SK-N-MC (cell line): Measurements from ENCODE around the gene ABR.

Experiments
- EZH2 ChIP-seq: fragments of 200-600 bp; sonication (generic); IDR thresholded peaks from one replicate; pipeline ENCODE4 v1.6.1; 2017; ENCODE audit warnings: antibody characterized with exemption
- POLR2AphosphoS5 ChIP-seq: IDR thresholded peaks from 2 replicates; pipeline ENCODE4 v1.6.1; 2012; ENCODE audit warnings: mild to moderate bottlenecking, low read depth, low read length, borderline replicate concordance

DNA sequence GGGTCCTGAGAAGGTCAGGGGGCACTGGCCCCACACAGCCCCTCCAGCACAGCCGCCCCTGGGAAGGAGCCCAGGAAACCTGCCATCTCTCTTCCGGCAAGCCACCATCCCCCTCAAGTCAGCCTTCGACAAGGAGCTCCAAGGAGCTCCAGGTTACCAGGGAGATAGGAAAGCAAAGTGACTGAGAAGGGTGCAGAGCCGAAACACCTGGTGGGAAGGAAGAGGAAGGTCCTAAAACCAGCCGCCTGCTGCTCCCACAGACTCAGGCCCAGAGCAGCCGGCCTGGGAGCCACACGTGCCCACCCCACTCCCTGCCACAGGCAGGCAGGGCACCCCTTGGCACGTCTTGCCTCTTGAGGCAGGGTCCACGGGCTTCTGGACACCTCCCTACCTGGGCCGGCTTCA is 102.2 kb downstream of the ABR start:
- TF ChIP-seq POLR2AphosphoS5 (no peak), EZH2 (no peak)
